Fibroblast of the aortic adventitia (primary cell): ENCODE results near the gene CBY2. TPM values are rescaled to one million over a fixed set of nuclear protein-coding genes. Genes with fewer than 3 reads are reported as not detected.

Experiments
- DNase-seq: peaks from one replicate; pipeline ENCODE4 v3.0.0-alpha.2; 2010; ENCODE audit warnings: low read depth
- H3K4me3 ChIP-seq: 2 replicates; pipeline ENCODE4 v1.5.1; 2011; ENCODE audit warnings: low read depth, mild to moderate bottlenecking, control low read depth, low read length, moderate library complexity
- CTCF ChIP-seq: IDR thresholded peaks from 2 replicates; pipeline ENCODE4 v1.5.1; 2011; ENCODE audit warnings: mild to moderate bottlenecking, low read length, control low read depth, inconsistent platforms; ENCODE audit not compliant: insufficient read depth
- total RNA-seq: library from RNA; depleted of rRNA; stranded (reverse); fragments of >200 nt; gene quantifications from 2 replicates; pipeline ENCODE4 v1.2.3, GENCODE V29; 2012; ENCODE audit warnings: low replicate concordance

Gene CBY2
- total RNA-seq, 1 donor: not detected

- TF ChIP-seq CTCF: no peak
- no peak overlapping the region for H3K4me3 ChIP-seq
- no peak for DNase-seq
Observed at GRCh38 chr13:45670189-45670885, 31.8 kb upstream of the CBY2 start.

DNA sequence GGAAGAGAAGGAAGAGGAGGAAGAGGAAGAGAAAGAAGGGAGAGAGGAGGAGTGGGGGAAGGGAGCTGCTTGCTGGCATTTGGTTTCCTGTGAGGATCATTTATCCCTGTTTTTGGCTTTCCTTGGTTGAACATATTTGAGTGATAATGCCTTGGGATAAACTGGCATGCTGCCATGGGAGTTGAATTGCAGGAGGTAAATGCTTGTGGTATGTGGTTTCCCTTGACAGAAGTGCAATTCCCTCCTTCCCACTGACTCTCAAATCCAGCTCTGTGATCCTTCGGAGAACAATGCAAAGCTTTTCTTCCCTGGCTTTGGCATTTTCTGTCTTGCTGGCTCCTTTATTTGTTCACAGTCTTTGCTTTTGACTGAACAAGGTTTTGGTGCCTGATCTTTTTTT lies 27.2 kb upstream of the CBY2 start:
- no peak overlapping the region for H3K4me3 ChIP-seq
- no peak for TF ChIP-seq CTCF
- DNase-seq: peak; percentile 69

DNA sequence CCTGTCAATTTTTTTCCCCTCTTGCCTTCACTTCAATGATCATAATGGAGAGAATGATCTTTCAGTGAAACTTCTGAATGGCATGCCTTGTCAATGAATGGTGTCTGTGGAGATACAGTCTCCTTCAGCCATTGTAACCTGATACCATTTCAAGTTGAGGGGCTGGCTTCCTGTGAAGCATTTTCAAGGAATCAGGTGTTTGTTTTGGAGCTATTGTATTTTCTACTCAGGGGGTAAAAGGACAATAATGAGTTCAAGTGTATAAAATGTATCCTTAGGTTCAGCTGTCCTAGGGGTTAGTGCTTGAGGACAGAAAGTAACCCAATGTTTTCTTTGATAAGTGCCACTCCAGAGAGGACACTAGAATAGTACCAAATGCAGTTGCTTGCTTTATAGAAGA lies 23.8 kb upstream of the CBY2 start:
- DNase-seq: no peak
- H3K4me3 ChIP-seq: no peak overlapping the region
- no peak for TF ChIP-seq CTCF

- no peak for TF ChIP-seq CTCF
- H3K4me3 ChIP-seq: no peak overlapping the region
- no peak for DNase-seq
Observed at GRCh38 chr13:45681113-45681512, 21.0 kb upstream of the CBY2 start.

DNA sequence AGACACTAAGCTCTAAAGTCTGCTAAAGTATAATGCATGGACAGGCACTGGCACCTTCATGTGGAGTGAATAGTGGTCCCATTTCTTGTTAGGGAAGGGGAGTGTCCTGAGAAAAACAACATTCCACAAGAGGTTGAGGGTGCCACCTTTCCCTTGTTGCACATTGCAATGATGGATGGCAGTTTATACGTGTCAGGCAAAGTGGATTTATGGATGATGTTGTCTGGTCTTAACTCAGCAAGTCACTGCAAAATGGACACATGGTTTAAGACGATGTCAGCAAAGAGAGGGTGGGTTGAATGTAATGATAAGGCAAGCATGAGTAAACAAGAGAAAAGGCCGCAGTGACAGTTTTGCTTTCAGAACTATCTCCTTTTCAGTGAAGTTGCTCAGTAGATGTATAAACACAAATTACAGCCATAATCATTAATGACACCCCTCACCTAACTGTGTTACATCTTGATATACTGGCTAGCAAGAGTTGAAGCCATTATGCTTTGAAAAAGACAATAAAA lies 19.6 kb upstream of the CBY2 start:
- no peak for TF ChIP-seq CTCF
- no peak for DNase-seq
- no peak overlapping the region for H3K4me3 ChIP-seq

- no peak overlapping the region for H3K4me3 ChIP-seq
- no peak for TF ChIP-seq CTCF
- no peak for DNase-seq
Observed at GRCh38 chr13:45683701-45684100, 18.4 kb upstream of the CBY2 start.

GRCh38 chr13:45688577-45688976 lies 13.5 kb upstream of the CBY2 start:
- DNase-seq: no peak
- TF ChIP-seq CTCF: no peak
- no peak overlapping the region for H3K4me3 ChIP-seq
